KOPT-K1 (cell line): ENCODE data around the gene GAL3ST2.

Experiments used
- H3K27ac ChIP-seq: fragments of 200-600 bp; sonication (generic); 2 replicates; pipeline ENCODE4 v1.5.1; 2016; ENCODE audit warnings: antibody characterized with exemption, mild to moderate bottlenecking, low read depth, low read length; ENCODE audit not compliant: poor library complexity, severe bottlenecking
- H3K36me3 ChIP-seq: fragments of 200-600 bp; sonication (generic); 2 replicates; pipeline ENCODE4 v1.5.1; 2017; ENCODE audit warnings: antibody characterized with exemption, mild to moderate bottlenecking, low read length, moderate library complexity; ENCODE audit not compliant: insufficient read depth
- H3K9me3 ChIP-seq: fragments of 200-600 bp; sonication (generic); 2 replicates; pipeline ENCODE4 v1.5.1; 2017; ENCODE audit warnings: antibody characterized with exemption, low read length, mild to moderate bottlenecking; ENCODE audit not compliant: insufficient read depth, poor library complexity, severe bottlenecking

The GAL3ST2 gene

GRCh38 chr2:241842067-241842415, 65.4 kb downstream of the GAL3ST2 start:
- H3K9me3 ChIP-seq, result no peaks in the 10 kb centered on the region
- no peaks in the 10 kb centered on the region for H3K36me3 ChIP-seq
- H3K27ac ChIP-seq, result no peak overlapping the region

- Histone ChIP-seq H3K27ac (no peak overlapping the region), H3K36me3 (no peaks in the 10 kb centered on the region), H3K9me3 (no peaks in the 10 kb centered on the region)
These were observed 66.1 kb downstream of the GAL3ST2 start for GRCh38 chr2:241842620-241843211.

GRCh38 chr2:241843321-241844065, 66.9 kb downstream of the GAL3ST2 start:
- H3K27ac ChIP-seq, result no peak overlapping the region

GRCh38 chr2:241844066-241844728, 67.6 kb downstream of the GAL3ST2 start:
- no peaks in the 10 kb centered on the region for H3K36me3 ChIP-seq
- H3K27ac ChIP-seq, result peak overlapping the region; percentile 34
- H3K9me3 ChIP-seq, result no peaks in the 10 kb centered on the region

More at GRCh38 chr2:241843321-241844065, 66.9 kb downstream of the GAL3ST2 start:
- Histone ChIP-seq H3K9me3 (no peaks in the 10 kb centered on the region), H3K36me3 (no peaks in the 10 kb centered on the region)

- Histone ChIP-seq H3K9me3 (no peaks in the 10 kb centered on the region), H3K27ac (no peak overlapping the region), H3K36me3 (no peaks in the 10 kb centered on the region)
These were observed 68.4 kb downstream of the GAL3ST2 start for GRCh38 chr2:241844831-241845578.

- Histone ChIP-seq H3K27ac (no peak overlapping the region), H3K36me3 (no peaks in the 10 kb centered on the region), H3K9me3 (no peaks in the 10 kb centered on the region)
These were observed 69.8 kb downstream of the GAL3ST2 start for GRCh38 chr2:241846406-241846805.

- Histone ChIP-seq H3K27ac (no peak overlapping the region), H3K9me3 (no peaks in the 10 kb centered on the region), H3K36me3 (no peaks in the 10 kb centered on the region)
These were observed 72.4 kb downstream of the GAL3ST2 start for GRCh38 chr2:241848761-241849615.

- no peak overlapping the region for H3K27ac ChIP-seq
These were observed 73.3 kb downstream of the GAL3ST2 start for GRCh38 chr2:241849616-241850543.

GRCh38 chr2:241850544-241851324, 74.1 kb downstream of the GAL3ST2 start:
- H3K9me3 ChIP-seq, result no peaks in the 10 kb centered on the region
- H3K27ac ChIP-seq, result no peak overlapping the region
- H3K36me3 ChIP-seq, result no peaks in the 10 kb centered on the region

More at GRCh38 chr2:241849616-241850543, 73.3 kb downstream of the GAL3ST2 start:
- H3K9me3 ChIP-seq, result no peaks in the 10 kb centered on the region
- no peaks in the 10 kb centered on the region for H3K36me3 ChIP-seq

- Histone ChIP-seq H3K36me3 (no peaks in the 10 kb centered on the region), H3K9me3 (no peaks in the 10 kb centered on the region), H3K27ac (no peak overlapping the region)
These were observed 74.9 kb downstream of the GAL3ST2 start for GRCh38 chr2:241851325-241852115.

- Histone ChIP-seq H3K9me3 (no peaks in the 10 kb centered on the region), H3K27ac (no peak overlapping the region), H3K36me3 (no peaks in the 10 kb centered on the region)
These were observed 75.7 kb downstream of the GAL3ST2 start for GRCh38 chr2:241852116-241852980.
